ENCODE data around the gene HSPA12B. TPM values are rescaled to one million over a fixed set of nuclear protein-coding genes. Genes with fewer than 3 reads are reported as not detected.

HSPA12B gene
- total RNA-seq, 1 experiment from 2014 or later: not detected

GRCh38 chr20:3705970-3706739 is 26.3 kb upstream of the HSPA12B start:
- ChIA-PET POLR2A (ENCODE audit: low non-redundant PET) (no interaction called here), CTCF (no interaction called here)
- DNase-seq (ENCODE audit: low spot score): no peak
- no peak overlapping the region for H3K4me3 ChIP-seq (ENCODE audit: low read depth, low read length, poor library complexity, severe bottlenecking)
- TF ChIP-seq CTCF (conservative IDR thresholded peaks at IDR 0.05; ENCODE audit: low read depth, low read length) (no peak), EZH2 (IDR thresholded peaks at IDR 0.05; ENCODE audit: borderline replicate concordance, low read depth, low read length, poor library complexity, severe bottlenecking) (no peak)
- no peak overlapping the region for H3K27ac ChIP-seq (ENCODE audit: low read depth, low read length, poor library complexity, severe bottlenecking)
- no TSS peak for BruUV-seq (replicated peaks)
- no peaks in the 10 kb centered on the region for H3K4me1 ChIP-seq (ENCODE audit: insufficient read depth, low read length, poor library complexity, severe bottlenecking)
- H3K9me3 ChIP-seq (ENCODE audit: low read depth, low read length, poor library complexity, severe bottlenecking): no peaks in the 10 kb centered on the region
- H3K27me3 ChIP-seq (replicated peaks; ENCODE audit: insufficient read depth, low read depth, low read length, poor library complexity): no peaks in the 10 kb centered on the region
- intact Hi-C loops (cut with micrococcal nuclease; ENCODE audit: unreplicated experiment): no loop called here
- no peaks in the 10 kb centered on the region for H3K36me3 ChIP-seq (ENCODE audit: insufficient read depth, low read length, poor library complexity, severe bottlenecking)

GRCh38 chr20:3706774-3707507 is 25.5 kb upstream of the HSPA12B start:
- ChIA-PET POLR2A (ENCODE audit: low non-redundant PET) (no interaction called here), CTCF (no interaction called here)
- Histone ChIP-seq H3K4me3 (ENCODE audit: low read depth, low read length, poor library complexity, severe bottlenecking) (no peak overlapping the region), H3K27me3 (replicated peaks; ENCODE audit: insufficient read depth, low read depth, low read length, poor library complexity) (no peaks in the 10 kb centered on the region), H3K4me1 (ENCODE audit: insufficient read depth, low read length, poor library complexity, severe bottlenecking) (no peaks in the 10 kb centered on the region), H3K9me3 (ENCODE audit: low read depth, low read length, poor library complexity, severe bottlenecking) (no peaks in the 10 kb centered on the region), H3K36me3 (ENCODE audit: insufficient read depth, low read length, poor library complexity, severe bottlenecking) (no peaks in the 10 kb centered on the region), H3K27ac (ENCODE audit: low read depth, low read length, poor library complexity, severe bottlenecking) (no peak overlapping the region)
- TF ChIP-seq CTCF (conservative IDR thresholded peaks at IDR 0.05; ENCODE audit: low read depth, low read length) (no peak), EZH2 (IDR thresholded peaks at IDR 0.05; ENCODE audit: borderline replicate concordance, low read depth, low read length, poor library complexity, severe bottlenecking) (no peak)
- BruUV-seq (replicated peaks): no TSS peak
- intact Hi-C loops (cut with micrococcal nuclease; ENCODE audit: unreplicated experiment): no loop called here
- DNase-seq (ENCODE audit: low spot score): no peak

GRCh38 chr20:3707508-3707899 is 25.0 kb upstream of the HSPA12B start:
- no peaks in the 10 kb centered on the region for H3K9me3 ChIP-seq (ENCODE audit: low read depth, low read length, poor library complexity, severe bottlenecking)
- H3K36me3 ChIP-seq (ENCODE audit: insufficient read depth, low read length, poor library complexity, severe bottlenecking): no peaks in the 10 kb centered on the region
- H3K27ac ChIP-seq (ENCODE audit: low read depth, low read length, poor library complexity, severe bottlenecking): no peak overlapping the region
- intact Hi-C loops (cut with micrococcal nuclease; ENCODE audit: unreplicated experiment): no loop called here
- ChIA-PET CTCF (no interaction called here), POLR2A (ENCODE audit: low non-redundant PET) (no interaction called here)
- no TSS peak for BruUV-seq (replicated peaks)
- H3K27me3 ChIP-seq (replicated peaks; ENCODE audit: insufficient read depth, low read depth, low read length, poor library complexity): no peaks in the 10 kb centered on the region
- no peak for TF ChIP-seq EZH2 (IDR thresholded peaks at IDR 0.05; ENCODE audit: borderline replicate concordance, low read depth, low read length, poor library complexity, severe bottlenecking)
- H3K4me1 ChIP-seq (ENCODE audit: insufficient read depth, low read length, poor library complexity, severe bottlenecking): no peaks in the 10 kb centered on the region
- DNase-seq (ENCODE audit: low spot score): no peak
- no peak overlapping the region for H3K4me3 ChIP-seq (ENCODE audit: low read depth, low read length, poor library complexity, severe bottlenecking)

Data from A673 (cell line).